Ascending aorta (tissue), 2 donors: ENCODE results near the gene EBI3. TPM values are rescaled to one million over a fixed set of nuclear protein-coding genes. Genes with fewer than 3 reads are reported as not detected.
"Not testable (repeated sequence)": the region's sequence is repeated elsewhere in the genome, so short reads cannot be mapped to it uniquely, and the experiment has no call there.

ENCODE experiments used
- DNase-seq, 2 donors: peaks; one replicate each; pipeline ENCODE4 v3.0.0-alpha.2; 2019; ENCODE audit warnings: low spot score in 2 of 2
- H3K27ac ChIP-seq, 2 donors: fragments of 200-600 bp; sonication (generic); one replicate each; pipeline ENCODE4 v1.5.1; 2016 to 2017; ENCODE audit warnings: mild to moderate bottlenecking in 1 of 2
- H3K27me3 ChIP-seq: fragments of 200-600 bp; sonication (generic); one replicate; pipeline ENCODE4 v1.5.1; 2017
- H3K36me3 ChIP-seq, 2 donors: fragments of 200-600 bp; sonication (generic); one replicate each; pipeline ENCODE4 v1.5.1; 2016
- H3K4me1 ChIP-seq, 2 donors: fragments of 200-600 bp; sonication (generic); one replicate each; pipeline ENCODE4 v1.5.1; 2016 to 2017; ENCODE audit warnings: mild to moderate bottlenecking in 1 of 2
- H3K4me3 ChIP-seq, 2 donors: fragments of 200-600 bp; sonication (generic); one replicate each; pipeline ENCODE4 v1.5.1; 2016 to 2017; ENCODE audit warnings: mild to moderate bottlenecking in 1 of 2
- H3K9me3 ChIP-seq, 2 donors: fragments of 200-600 bp; sonication (generic); one replicate each; pipeline ENCODE4 v1.5.1; 2016
- intact Hi-C: fragments of 100-400 bp; cut with DNase I; formaldehyde crosslinking; loops from one replicate; pipeline ENCODE4 v1.15.1; 2023
- total RNA-seq: library from RNA; depleted of rRNA; stranded (reverse); fragments of >200 nt; gene quantifications from one replicate; pipeline ENCODE4 v1.1.0, GENCODE V29; 2016
- TF ChIP-seq, protein P1 (sequence below), 3 experiments: fragments of 200-600 bp in 2 of 3; fragments of 450-650 bp in 1 of 3; sonication (generic) in 2 of 3; IDR thresholded peaks; one replicate each; pipeline ENCODE4 v1.5.1; 2016 to 2019; ENCODE audit warnings: antibody characterized with exemption in 3 of 3, mild to moderate bottlenecking in 1 of 3, moderate library complexity in 1 of 3

Gene EBI3
- total RNA-seq, 1 donor from 2014 or later = not detected

DNA sequence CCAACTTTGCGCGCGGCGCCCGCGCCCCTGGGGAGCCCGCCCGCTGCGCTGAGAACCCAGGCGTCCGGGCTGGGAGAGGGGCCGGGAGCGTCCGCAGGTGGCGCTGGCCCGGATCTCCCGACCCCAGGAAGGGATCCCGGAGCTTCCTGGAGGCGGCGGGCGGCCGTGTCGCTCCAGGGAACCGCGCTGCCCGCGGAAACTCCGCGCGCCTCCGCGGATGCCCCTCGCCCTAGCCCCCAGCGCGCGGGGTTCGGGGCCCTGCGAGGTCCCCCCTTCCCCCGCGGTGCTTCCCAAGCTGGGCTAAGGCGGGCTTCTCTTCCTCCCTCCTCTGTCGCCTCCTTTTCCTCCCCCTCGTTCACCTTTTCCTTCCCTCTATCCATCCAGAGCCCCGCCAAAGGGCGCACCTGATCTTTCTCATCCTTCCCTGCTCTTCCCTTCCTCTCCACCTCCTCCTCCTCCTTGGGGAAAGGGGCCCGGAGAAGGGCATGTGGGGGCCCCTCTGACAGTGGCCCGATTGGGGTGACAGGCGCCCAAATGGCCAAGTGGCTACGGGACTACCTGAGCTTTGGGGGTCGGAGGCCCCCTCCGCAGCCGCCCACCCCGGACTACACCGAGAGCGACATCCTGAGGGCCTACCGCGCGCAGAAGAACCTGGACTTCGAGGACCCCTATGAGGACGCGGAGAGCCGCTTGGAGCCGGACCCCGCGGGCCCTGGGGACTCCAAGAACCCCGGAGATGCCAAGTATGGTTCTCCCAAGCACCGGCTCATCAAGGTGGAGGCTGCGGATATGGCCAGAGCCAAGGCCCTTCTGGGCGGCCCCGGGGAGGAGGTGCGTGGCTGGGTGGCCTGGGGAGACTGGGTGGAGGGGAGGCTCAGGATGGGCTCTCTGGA lies 50.5 kb downstream of the EBI3 start:
- H3K4me3 ChIP-seq = peak overlapping the region; percentile 33 to 44
- TF ChIP-seq, protein P1, sequence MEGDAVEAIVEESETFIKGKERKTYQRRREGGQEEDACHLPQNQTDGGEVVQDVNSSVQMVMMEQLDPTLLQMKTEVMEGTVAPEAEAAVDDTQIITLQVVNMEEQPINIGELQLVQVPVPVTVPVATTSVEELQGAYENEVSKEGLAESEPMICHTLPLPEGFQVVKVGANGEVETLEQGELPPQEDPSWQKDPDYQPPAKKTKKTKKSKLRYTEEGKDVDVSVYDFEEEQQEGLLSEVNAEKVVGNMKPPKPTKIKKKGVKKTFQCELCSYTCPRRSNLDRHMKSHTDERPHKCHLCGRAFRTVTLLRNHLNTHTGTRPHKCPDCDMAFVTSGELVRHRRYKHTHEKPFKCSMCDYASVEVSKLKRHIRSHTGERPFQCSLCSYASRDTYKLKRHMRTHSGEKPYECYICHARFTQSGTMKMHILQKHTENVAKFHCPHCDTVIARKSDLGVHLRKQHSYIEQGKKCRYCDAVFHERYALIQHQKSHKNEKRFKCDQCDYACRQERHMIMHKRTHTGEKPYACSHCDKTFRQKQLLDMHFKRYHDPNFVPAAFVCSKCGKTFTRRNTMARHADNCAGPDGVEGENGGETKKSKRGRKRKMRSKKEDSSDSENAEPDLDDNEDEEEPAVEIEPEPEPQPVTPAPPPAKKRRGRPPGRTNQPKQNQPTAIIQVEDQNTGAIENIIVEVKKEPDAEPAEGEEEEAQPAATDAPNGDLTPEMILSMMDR (IDR thresholded peaks at IDR 0.05) = no peak
- no peak for DNase-seq
- intact Hi-C loops = no loop called here
- peaks cover 6 to 8% of the 10 kb centered on the region in 2 donors for H3K4me1 ChIP-seq
- no peak overlapping the region for H3K27ac ChIP-seq
- no peaks in the 10 kb centered on the region for H3K36me3 ChIP-seq
- no peaks in the 10 kb centered on the region for H3K9me3 ChIP-seq
- peaks cover 22% of the 10 kb centered on the region for H3K27me3 ChIP-seq

- peaks cover 11% of the 10 kb centered on the region for H3K27me3 ChIP-seq
- intact Hi-C loops = no loop called here
- H3K36me3 ChIP-seq = no peaks in the 10 kb centered on the region
- no peaks in the 10 kb centered on the region for H3K9me3 ChIP-seq
- peaks cover 2% of the 10 kb centered on the region in 2 donors for H3K4me1 ChIP-seq
- DNase-seq = no peak
- no peak overlapping the region for H3K4me3 ChIP-seq
- H3K27ac ChIP-seq = no peak overlapping the region
- TF ChIP-seq, protein P1 (IDR thresholded peaks at IDR 0.05) = no peak
Measured at GRCh38 chr19:4284176-4284958, 55.0 kb downstream of the EBI3 start.

DNA sequence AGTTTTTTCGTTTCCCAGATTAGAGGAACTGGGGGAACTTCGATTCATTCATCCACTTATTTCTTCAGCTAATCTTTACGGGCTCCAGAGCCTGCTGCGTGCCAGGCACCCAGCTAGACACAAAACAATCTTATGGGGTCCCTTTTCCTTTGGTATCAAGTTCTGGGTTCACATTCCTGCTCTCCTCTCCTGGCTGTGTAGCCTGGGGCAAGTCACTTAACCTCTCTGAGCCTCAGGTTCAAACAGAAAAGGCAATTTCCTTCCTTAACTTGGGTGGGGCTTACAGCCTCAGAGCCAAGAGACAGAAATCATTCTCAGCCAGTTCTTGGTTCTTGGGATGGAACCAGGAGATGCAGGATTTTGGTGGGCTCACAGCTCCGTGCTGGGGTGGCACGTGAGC lies 55.7 kb downstream of the EBI3 start:
- H3K27me3 ChIP-seq = peaks cover 5% of the 10 kb centered on the region
- TF ChIP-seq, protein P1 (IDR thresholded peaks at IDR 0.05) = no peak
- no peaks in the 10 kb centered on the region for H3K9me3 ChIP-seq
- intact Hi-C loops = no loop called here
- no peaks in the 10 kb centered on the region for H3K4me1 ChIP-seq
- no peak for DNase-seq
- H3K36me3 ChIP-seq = no peaks in the 10 kb centered on the region
- H3K27ac ChIP-seq = no peak overlapping the region
- no peak overlapping the region for H3K4me3 ChIP-seq

DNA sequence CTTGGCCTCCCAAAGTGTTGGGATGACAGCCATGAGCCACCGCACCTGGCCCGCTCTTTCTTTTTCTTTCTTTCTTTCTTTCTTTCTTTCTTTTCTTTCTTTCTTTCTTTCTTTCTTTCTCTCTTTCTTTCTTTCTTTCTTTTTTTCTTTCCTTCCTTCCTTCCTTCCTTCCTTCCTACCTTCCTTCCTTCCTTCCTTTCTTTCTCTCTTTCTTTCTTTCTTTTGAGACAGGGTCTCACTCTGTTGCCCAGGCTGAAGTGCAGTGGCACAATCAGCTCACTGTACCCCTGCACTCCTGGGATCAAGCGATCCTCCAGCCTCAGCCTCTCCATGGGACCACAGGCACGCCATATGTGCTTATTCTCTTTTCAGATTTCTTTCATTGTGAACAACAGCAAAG lies 56.8 kb downstream of the EBI3 start:
- intact Hi-C loops, H3K27me3 ChIP-seq, H3K4me1 ChIP-seq: not testable (repeated sequence)

More for the DNA sequence above, 56.8 kb downstream of the EBI3 start:
- H3K36me3 ChIP-seq, DNase-seq, H3K4me3 ChIP-seq, H3K9me3 ChIP-seq, H3K27ac ChIP-seq: not testable (repeated sequence)

Other genes starting within 250 kb of the EBI3 start
- 1,544 TPM for gene EEF2, start 244.1 kb upstream of the EBI3 start, total RNA-seq
- gene PIAS4, start 221.8 kb upstream of the EBI3 start, total RNA-seq = 30.8 TPM
- gene ZBTB7A, start 162.6 kb upstream of the EBI3 start, total RNA-seq = 76.4 TPM
- 155 TPM for gene MAP2K2, start 105.4 kb upstream of the EBI3 start, total RNA-seq
- gene CREB3L3, start 75.9 kb upstream of the EBI3 start, total RNA-seq = 2.8 TPM
- gene SIRT6, start 47.0 kb upstream of the EBI3 start, total RNA-seq = 5.9 TPM
- gene ANKRD24, start 46.8 kb upstream of the EBI3 start, total RNA-seq = not detected
- 64.6 TPM for gene YJU2, start 17.6 kb downstream of the EBI3 start, total RNA-seq
- gene SHD, start 49.7 kb downstream of the EBI3 start, total RNA-seq = not detected
- not detected for gene TMIGD2, start 72.9 kb downstream of the EBI3 start, total RNA-seq
- not detected for gene FSD1, start 75.1 kb downstream of the EBI3 start, total RNA-seq
- gene STAP2, start 109.3 kb downstream of the EBI3 start, total RNA-seq = 6.6 TPM
- gene MPND, start 114.0 kb downstream of the EBI3 start, total RNA-seq = 21.9 TPM
- gene SH3GL1, start 171.0 kb downstream of the EBI3 start, total RNA-seq = 61.4 TPM
- 0.85 TPM for gene CHAF1A, start 173.1 kb downstream of the EBI3 start, total RNA-seq
- gene UBXN6, start 228.3 kb downstream of the EBI3 start, total RNA-seq = 560 TPM
- gene HDGFL2, start 242.8 kb downstream of the EBI3 start, total RNA-seq = 15.4 TPM